HepG2 (cell line): ENCODE results near the gene SMCHD1. TPM values are rescaled to one million over a fixed set of nuclear protein-coding genes. Genes with fewer than 3 reads are reported as not detected.

ENCODE experiments used
- HES4 ChIP-seq: sonication (generic); formaldehyde crosslinking; IDR thresholded peaks from 2 replicates; pipeline ENCODE4 v1.9.0; 2021; ENCODE audit warnings: mild to moderate bottlenecking, missing genetic modification reagents, borderline replicate concordance
- KAT8 ChIP-seq: IDR thresholded peaks from 2 replicates; pipeline ENCODE4 v1.6.1; 2016; ENCODE audit warnings: missing genetic modification reagents, missing compliant biosample characterization
- KDM5B ChIP-seq: sonication (generic); formaldehyde crosslinking; IDR thresholded peaks from 2 replicates; pipeline ENCODE4 v1.4.0; 2020; ENCODE audit warnings: missing genetic modification reagents, mild to moderate bottlenecking, borderline replicate concordance
- MAZ ChIP-seq, 2 experiments: sonication (generic) in 1 of 2; formaldehyde crosslinking in 1 of 2; IDR thresholded peaks; 2 replicates each; pipeline versions ENCODE4 v1.5.0 to v1.6.1; 2012 to 2020; ENCODE audit warnings: low read depth in 2 of 2, mild to moderate bottlenecking in 2 of 2, borderline replicate concordance in 1 of 2, improper control_type of control experiment in 1 of 2, low read length in 1 of 2, missing genetic modification reagents in 1 of 2, moderate library complexity in 1 of 2
- MXD4 ChIP-seq: IDR thresholded peaks from 2 replicates; pipeline ENCODE4 v1.6.1; 2016; ENCODE audit warnings: mild to moderate bottlenecking, missing biosample characterization, missing genetic modification reagents
- NFATC3 ChIP-seq: sonication (generic); formaldehyde crosslinking; IDR thresholded peaks from 2 replicates; pipeline ENCODE4 v1.5.1; 2020; ENCODE audit warnings: mild to moderate bottlenecking, missing genetic modification reagents
- SRY ChIP-seq: sonication (generic); formaldehyde crosslinking; IDR thresholded peaks from 2 replicates; pipeline ENCODE4 v1.8.0; 2022; ENCODE audit warnings: mild to moderate bottlenecking, missing genetic modification reagents
- TOPORS ChIP-seq: sonication (generic); formaldehyde crosslinking; IDR thresholded peaks from 2 replicates; pipeline ENCODE4 v1.8.0; 2023; ENCODE audit warnings: mild to moderate bottlenecking, missing genetic modification reagents
- ZMYM3 ChIP-seq: sonication (generic); formaldehyde crosslinking; IDR thresholded peaks from 2 replicates; pipeline ENCODE4 v1.5.1; 2020; ENCODE audit warnings: mild to moderate bottlenecking, missing genetic modification reagents
- ZNF75D ChIP-seq: sonication (generic); formaldehyde crosslinking; IDR thresholded peaks from 2 replicates; pipeline ENCODE4 v1.8.1; 2023; ENCODE audit warnings: missing genetic modification reagents, mild to moderate bottlenecking, borderline replicate concordance
- polyA plus RNA-seq, 8 experiments: library from polyadenylated mRNA; depleted of rRNA in 3 of 8; stranded (reverse) in 7 of 8; unstranded in 1 of 8; fragments of >200 nt; fragmentation: Illumina TruSeq in 4 of 8; extraction: Trizol in 4 of 8; gene quantifications; 2 replicates each; pipeline versions ENCODE4 v1.2.1 to v1.2.3, GENCODE V29; 2011 to 2016; ENCODE audit warnings: low read depth in 4 of 8, missing spikeins in 1 of 8, mixed read lengths in 1 of 8; ENCODE audit not compliant: insufficient read depth in 1 of 8
- total RNA-seq, 5 experiments: library from RNA; depleted of rRNA; stranded (reverse); fragments of >200 nt; fragmentation: Illumina TruSeq; extraction: Trizol; gene quantifications; 2 replicates each; pipeline ENCODE4 v1.2.3, GENCODE V29; 2016; ENCODE audit warnings: low read depth in 1 of 5
- TF ChIP-seq, protein P1 (sequence below): sonication (generic); formaldehyde crosslinking; conservative IDR thresholded peaks from 2 replicates; pipeline ENCODE4 v1.5.0; 2020; ENCODE audit warnings: missing genetic modification reagents
- TF ChIP-seq, protein P2 (sequence below): sonication (generic); formaldehyde crosslinking; IDR thresholded peaks from 2 replicates; pipeline ENCODE4 v1.4.0; 2020; ENCODE audit warnings: missing genetic modification reagents, low read depth, mild to moderate bottlenecking, borderline replicate concordance
- TF ChIP-seq, protein P3 (sequence below): sonication (generic); formaldehyde crosslinking; IDR thresholded peaks from 2 replicates; pipeline ENCODE4 v1.5.0; 2020; ENCODE audit warnings: mild to moderate bottlenecking, missing genetic modification reagents, borderline replicate concordance
- TF ChIP-seq, protein P4 (sequence below): sonication (generic); formaldehyde crosslinking; IDR thresholded peaks from 2 replicates; pipeline ENCODE4 v1.5.0; 2020; ENCODE audit warnings: mild to moderate bottlenecking, missing genetic modification reagents
- TF ChIP-seq, protein P5 (sequence below): sonication (generic); formaldehyde crosslinking; IDR thresholded peaks from 2 replicates; pipeline ENCODE4 v1.4.0; 2020; ENCODE audit warnings: missing genetic modification reagents

SMCHD1 gene
- total and polyA plus RNA-seq, 2 of the 13 experiments (the other 11 are each of a cell fraction or from before 2014, with no cell fraction given) = 21.4 to 93.6 TPM

DNA sequence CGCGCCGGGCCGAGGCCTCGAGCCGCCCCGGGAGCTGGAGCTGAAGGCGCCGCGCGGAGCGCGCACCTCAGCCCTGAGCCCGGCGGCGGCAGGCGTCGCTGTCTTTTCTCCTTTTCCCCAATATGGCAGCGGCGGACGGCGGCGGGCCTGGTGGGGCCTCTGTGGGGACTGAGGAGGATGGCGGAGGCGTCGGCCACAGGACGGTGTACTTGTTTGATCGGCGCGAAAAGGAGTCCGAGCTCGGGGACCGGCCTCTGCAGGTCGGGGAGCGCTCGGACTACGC lies 369 bp downstream of the SMCHD1 start (continued):
- TF ChIP-seq, protein P1, sequence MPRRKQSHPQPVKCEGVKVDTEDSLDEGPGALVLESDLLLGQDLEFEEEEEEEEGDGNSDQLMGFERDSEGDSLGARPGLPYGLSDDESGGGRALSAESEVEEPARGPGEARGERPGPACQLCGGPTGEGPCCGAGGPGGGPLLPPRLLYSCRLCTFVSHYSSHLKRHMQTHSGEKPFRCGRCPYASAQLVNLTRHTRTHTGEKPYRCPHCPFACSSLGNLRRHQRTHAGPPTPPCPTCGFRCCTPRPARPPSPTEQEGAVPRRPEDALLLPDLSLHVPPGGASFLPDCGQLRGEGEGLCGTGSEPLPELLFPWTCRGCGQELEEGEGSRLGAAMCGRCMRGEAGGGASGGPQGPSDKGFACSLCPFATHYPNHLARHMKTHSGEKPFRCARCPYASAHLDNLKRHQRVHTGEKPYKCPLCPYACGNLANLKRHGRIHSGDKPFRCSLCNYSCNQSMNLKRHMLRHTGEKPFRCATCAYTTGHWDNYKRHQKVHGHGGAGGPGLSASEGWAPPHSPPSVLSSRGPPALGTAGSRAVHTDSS (CRISPR knock-in tag) = no peak
- TF ChIP-seq ZNF75D (no peak), HES4 (CRISPR knock-in tag) (no peak; the same call in 1 of the 2 replicates), KDM5B (CRISPR knock-in tag) (no peak; the same call in 1 of the 2 replicates), TOPORS (CRISPR knock-in tag) (no peak), SRY (CRISPR knock-in tag) (no peak), MAZ (IDR thresholded peaks at IDR 0.05; ENCODE audit: borderline replicate concordance, low read depth, low read length) (no peak), MAZ (CRISPR knock-in tag; IDR thresholded peaks at IDR 0.05; ENCODE audit: low read depth) (no peak; the same call in none of the 2 replicates), KAT8 (CRISPR knock-in tag) (no peak), MXD4 (CRISPR knock-in tag) (no peak), NFATC3 (CRISPR knock-in tag) (no peak), ZMYM3 (CRISPR knock-in tag) (no peak)
- TF ChIP-seq, protein P2, sequence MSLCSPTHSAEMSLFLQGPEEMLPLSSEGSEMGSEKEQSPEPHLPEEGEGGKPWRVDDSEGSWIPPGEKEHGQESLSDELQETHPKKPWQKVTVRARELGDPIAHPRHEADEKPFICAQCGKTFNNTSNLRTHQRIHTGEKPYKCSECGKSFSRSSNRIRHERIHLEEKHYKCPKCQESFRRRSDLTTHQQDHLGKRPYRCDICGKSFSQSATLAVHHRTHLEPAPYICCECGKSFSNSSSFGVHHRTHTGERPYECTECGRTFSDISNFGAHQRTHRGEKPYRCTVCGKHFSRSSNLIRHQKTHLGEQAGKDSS (CRISPR knock-in tag) = no peak
- TF ChIP-seq, protein P3, sequence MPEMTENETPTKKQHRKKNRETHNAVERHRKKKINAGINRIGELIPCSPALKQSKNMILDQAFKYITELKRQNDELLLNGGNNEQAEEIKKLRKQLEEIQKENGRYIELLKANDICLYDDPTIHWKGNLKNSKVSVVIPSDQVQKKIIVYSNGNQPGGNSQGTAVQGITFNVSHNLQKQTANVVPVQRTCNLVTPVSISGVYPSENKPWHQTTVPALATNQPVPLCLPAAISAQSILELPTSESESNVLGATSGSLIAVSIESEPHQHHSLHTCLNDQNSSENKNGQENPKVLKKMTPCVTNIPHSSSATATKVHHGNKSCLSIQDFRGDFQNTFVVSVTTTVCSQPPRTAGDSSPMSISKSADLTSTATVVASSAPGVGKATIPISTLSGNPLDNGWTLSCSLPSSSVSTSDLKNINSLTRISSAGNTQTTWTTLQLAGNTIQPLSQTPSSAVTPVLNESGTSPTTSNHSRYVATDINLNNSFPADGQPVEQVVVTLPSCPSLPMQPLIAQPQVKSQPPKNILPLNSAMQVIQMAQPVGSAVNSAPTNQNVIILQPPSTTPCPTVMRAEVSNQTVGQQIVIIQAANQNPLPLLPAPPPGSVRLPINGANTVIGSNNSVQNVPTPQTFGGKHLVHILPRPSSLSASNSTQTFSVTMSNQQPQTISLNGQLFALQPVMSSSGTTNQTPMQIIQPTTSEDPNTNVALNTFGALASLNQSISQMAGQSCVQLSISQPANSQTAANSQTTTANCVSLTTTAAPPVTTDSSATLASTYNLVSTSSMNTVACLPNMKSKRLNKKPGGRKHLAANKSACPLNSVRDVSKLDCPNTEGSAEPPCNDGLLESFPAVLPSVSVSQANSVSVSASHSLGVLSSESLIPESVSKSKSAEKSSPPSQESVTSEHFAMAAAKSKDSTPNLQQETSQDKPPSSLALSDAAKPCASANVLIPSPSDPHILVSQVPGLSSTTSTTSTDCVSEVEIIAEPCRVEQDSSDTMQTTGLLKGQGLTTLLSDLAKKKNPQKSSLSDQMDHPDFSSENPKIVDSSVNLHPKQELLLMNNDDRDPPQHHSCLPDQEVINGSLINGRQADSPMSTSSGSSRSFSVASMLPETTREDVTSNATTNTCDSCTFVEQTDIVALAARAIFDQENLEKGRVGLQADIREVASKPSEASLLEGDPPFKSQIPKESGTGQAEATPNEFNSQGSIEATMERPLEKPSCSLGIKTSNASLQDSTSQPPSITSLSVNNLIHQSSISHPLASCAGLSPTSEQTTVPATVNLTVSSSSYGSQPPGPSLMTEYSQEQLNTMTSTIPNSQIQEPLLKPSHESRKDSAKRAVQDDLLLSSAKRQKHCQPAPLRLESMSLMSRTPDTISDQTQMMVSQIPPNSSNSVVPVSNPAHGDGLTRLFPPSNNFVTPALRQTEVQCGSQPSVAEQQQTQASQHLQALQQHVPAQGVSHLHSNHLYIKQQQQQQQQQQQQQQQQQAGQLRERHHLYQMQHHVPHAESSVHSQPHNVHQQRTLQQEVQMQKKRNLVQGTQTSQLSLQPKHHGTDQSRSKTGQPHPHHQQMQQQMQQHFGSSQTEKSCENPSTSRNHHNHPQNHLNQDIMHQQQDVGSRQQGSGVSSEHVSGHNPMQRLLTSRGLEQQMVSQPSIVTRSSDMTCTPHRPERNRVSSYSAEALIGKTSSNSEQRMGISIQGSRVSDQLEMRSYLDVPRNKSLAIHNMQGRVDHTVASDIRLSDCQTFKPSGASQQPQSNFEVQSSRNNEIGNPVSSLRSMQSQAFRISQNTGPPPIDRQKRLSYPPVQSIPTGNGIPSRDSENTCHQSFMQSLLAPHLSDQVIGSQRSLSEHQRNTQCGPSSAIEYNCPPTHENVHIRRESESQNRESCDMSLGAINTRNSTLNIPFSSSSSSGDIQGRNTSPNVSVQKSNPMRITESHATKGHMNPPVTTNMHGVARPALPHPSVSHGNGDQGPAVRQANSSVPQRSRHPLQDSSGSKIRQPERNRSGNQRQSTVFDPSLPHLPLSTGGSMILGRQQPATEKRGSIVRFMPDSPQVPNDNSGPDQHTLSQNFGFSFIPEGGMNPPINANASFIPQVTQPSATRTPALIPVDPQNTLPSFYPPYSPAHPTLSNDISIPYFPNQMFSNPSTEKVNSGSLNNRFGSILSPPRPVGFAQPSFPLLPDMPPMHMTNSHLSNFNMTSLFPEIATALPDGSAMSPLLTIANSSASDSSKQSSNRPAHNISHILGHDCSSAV = no peak
- TF ChIP-seq, protein P4, sequence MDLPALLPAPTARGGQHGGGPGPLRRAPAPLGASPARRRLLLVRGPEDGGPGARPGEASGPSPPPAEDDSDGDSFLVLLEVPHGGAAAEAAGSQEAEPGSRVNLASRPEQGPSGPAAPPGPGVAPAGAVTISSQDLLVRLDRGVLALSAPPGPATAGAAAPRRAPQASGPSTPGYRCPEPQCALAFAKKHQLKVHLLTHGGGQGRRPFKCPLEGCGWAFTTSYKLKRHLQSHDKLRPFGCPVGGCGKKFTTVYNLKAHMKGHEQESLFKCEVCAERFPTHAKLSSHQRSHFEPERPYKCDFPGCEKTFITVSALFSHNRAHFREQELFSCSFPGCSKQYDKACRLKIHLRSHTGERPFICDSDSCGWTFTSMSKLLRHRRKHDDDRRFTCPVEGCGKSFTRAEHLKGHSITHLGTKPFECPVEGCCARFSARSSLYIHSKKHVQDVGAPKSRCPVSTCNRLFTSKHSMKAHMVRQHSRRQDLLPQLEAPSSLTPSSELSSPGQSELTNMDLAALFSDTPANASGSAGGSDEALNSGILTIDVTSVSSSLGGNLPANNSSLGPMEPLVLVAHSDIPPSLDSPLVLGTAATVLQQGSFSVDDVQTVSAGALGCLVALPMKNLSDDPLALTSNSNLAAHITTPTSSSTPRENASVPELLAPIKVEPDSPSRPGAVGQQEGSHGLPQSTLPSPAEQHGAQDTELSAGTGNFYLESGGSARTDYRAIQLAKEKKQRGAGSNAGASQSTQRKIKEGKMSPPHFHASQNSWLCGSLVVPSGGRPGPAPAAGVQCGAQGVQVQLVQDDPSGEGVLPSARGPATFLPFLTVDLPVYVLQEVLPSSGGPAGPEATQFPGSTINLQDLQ = no peak
- TF ChIP-seq, protein P5, sequence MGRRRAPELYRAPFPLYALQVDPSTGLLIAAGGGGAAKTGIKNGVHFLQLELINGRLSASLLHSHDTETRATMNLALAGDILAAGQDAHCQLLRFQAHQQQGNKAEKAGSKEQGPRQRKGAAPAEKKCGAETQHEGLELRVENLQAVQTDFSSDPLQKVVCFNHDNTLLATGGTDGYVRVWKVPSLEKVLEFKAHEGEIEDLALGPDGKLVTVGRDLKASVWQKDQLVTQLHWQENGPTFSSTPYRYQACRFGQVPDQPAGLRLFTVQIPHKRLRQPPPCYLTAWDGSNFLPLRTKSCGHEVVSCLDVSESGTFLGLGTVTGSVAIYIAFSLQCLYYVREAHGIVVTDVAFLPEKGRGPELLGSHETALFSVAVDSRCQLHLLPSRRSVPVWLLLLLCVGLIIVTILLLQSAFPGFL (CRISPR knock-in tag) = no peak
